ENCODE data around the gene GAB2. TPM values are rescaled to one million over a fixed set of nuclear protein-coding genes. Genes with fewer than 3 reads are reported as not detected.

The GAB2 gene
- total RNA-seq, 4 donors from 2014 or later = 13.4 to 28.4 (median 19.8) TPM

GRCh38 chr11:78323363-78323762, 94.3 kb downstream of the GAB2 start:
- no peaks in the 10 kb centered on the region for H3K9me3 ChIP-seq
- peaks cover 18% of the 10 kb centered on the region for H3K4me1 ChIP-seq
- TF ChIP-seq POLR2A (IDR thresholded peaks at IDR 0.05) = no peak
- no peak for TF ChIP-seq EP300 (IDR thresholded peaks at IDR 0.05)
- TF ChIP-seq POLR2AphosphoS5 (IDR thresholded peaks at IDR 0.05) = no peak
- TF ChIP-seq, protein P1, sequence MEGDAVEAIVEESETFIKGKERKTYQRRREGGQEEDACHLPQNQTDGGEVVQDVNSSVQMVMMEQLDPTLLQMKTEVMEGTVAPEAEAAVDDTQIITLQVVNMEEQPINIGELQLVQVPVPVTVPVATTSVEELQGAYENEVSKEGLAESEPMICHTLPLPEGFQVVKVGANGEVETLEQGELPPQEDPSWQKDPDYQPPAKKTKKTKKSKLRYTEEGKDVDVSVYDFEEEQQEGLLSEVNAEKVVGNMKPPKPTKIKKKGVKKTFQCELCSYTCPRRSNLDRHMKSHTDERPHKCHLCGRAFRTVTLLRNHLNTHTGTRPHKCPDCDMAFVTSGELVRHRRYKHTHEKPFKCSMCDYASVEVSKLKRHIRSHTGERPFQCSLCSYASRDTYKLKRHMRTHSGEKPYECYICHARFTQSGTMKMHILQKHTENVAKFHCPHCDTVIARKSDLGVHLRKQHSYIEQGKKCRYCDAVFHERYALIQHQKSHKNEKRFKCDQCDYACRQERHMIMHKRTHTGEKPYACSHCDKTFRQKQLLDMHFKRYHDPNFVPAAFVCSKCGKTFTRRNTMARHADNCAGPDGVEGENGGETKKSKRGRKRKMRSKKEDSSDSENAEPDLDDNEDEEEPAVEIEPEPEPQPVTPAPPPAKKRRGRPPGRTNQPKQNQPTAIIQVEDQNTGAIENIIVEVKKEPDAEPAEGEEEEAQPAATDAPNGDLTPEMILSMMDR (IDR thresholded peaks at IDR 0.05) = no peak
- DNase-seq (ENCODE audit: low spot score in 2 of 2) = no peak
- no peaks in the 10 kb centered on the region for H3K27me3 ChIP-seq
- H3K36me3 ChIP-seq = no peaks in the 10 kb centered on the region
- WGBS = 71% methylated on average over 6 of the region's 6 CpGs
- no peak overlapping the region for H3K27ac ChIP-seq
- H3K4me3 ChIP-seq = no peak overlapping the region

- WGBS = 35% methylated on average over 4 of the region's 4 CpGs
- Histone ChIP-seq H3K9me3 (no peaks in the 10 kb centered on the region), H3K4me3 (no peak overlapping the region), H3K27ac (no peak overlapping the region), H3K4me1 (peaks cover 24% of the 10 kb centered on the region), H3K36me3 (no peaks in the 10 kb centered on the region), H3K27me3 (no peaks in the 10 kb centered on the region)
- TF ChIP-seq, protein P1 (IDR thresholded peaks at IDR 0.05) = no peak
- TF ChIP-seq EP300 (IDR thresholded peaks at IDR 0.05) (no peak), POLR2A (IDR thresholded peaks at IDR 0.05) (no peak), POLR2AphosphoS5 (IDR thresholded peaks at IDR 0.05) (no peak)
- no peak for DNase-seq (ENCODE audit: low spot score in 2 of 2)
These were observed 98.1 kb downstream of the GAB2 start for GRCh38 chr11:78319453-78319955.

- peaks cover 34% of the 10 kb centered on the region for H3K4me1 ChIP-seq
- H3K36me3 ChIP-seq = no peaks in the 10 kb centered on the region
- no peaks in the 10 kb centered on the region for H3K9me3 ChIP-seq
- no peak for DNase-seq (ENCODE audit: low spot score in 2 of 2)
- H3K27ac ChIP-seq = peak overlapping the region; percentile 38
- 49% methylated on average over 9 of the region's 9 CpGs for WGBS
- H3K27me3 ChIP-seq = no peaks in the 10 kb centered on the region
- no peak for TF ChIP-seq POLR2AphosphoS5 (IDR thresholded peaks at IDR 0.05)
- TF ChIP-seq EP300 (IDR thresholded peaks at IDR 0.05) = no peak
- TF ChIP-seq POLR2A (IDR thresholded peaks at IDR 0.05) = no peak
- TF ChIP-seq, protein P1 (IDR thresholded peaks at IDR 0.05) = no peak
- no peak overlapping the region for H3K4me3 ChIP-seq
These were observed 99.1 kb downstream of the GAB2 start for GRCh38 chr11:78318321-78319114.

- Histone ChIP-seq H3K27me3 (no peaks in the 10 kb centered on the region), H3K4me1 (peaks cover 58% of the 10 kb centered on the region), H3K27ac (no peak overlapping the region), H3K4me3 (no peak overlapping the region), H3K36me3 (no peaks in the 10 kb centered on the region), H3K9me3 (no peaks in the 10 kb centered on the region)
- TF ChIP-seq POLR2AphosphoS5 (IDR thresholded peaks at IDR 0.05) (no peak), EP300 (IDR thresholded peaks at IDR 0.05) (no peak), POLR2A (IDR thresholded peaks at IDR 0.05) (no peak)
- TF ChIP-seq, protein P1 (IDR thresholded peaks at IDR 0.05) = no peak
- WGBS = 96% methylated on average over 3 of the region's 3 CpGs
- DNase-seq (ENCODE audit: low spot score in 2 of 2) = no peak
These were observed 101.9 kb downstream of the GAB2 start for GRCh38 chr11:78315724-78316123.

- Histone ChIP-seq H3K4me1 (peaks cover 62% of the 10 kb centered on the region), H3K27ac (no peak overlapping the region), H3K4me3 (no peak overlapping the region), H3K9me3 (no peaks in the 10 kb centered on the region), H3K27me3 (no peaks in the 10 kb centered on the region), H3K36me3 (no peaks in the 10 kb centered on the region)
- no peak for DNase-seq (ENCODE audit: low spot score in 2 of 2)
- no peak for TF ChIP-seq POLR2AphosphoS5 (IDR thresholded peaks at IDR 0.05)
- WGBS = 75% methylated on average over 5 of the region's 5 CpGs
These were observed 102.9 kb downstream of the GAB2 start for GRCh38 chr11:78314762-78315161.

All from suprapubic skin (tissue), 4 donors.